ENCODE results near the gene TRAF3IP3. TPM values are rescaled to one million over a fixed set of nuclear protein-coding genes. Genes with fewer than 3 reads are reported as not detected.

The TRAF3IP3 gene
- total RNA-seq, 4 donors from 2014 or later, result 1.6 to 3.1 (median 2.0) TPM; not detected in 1

DNA sequence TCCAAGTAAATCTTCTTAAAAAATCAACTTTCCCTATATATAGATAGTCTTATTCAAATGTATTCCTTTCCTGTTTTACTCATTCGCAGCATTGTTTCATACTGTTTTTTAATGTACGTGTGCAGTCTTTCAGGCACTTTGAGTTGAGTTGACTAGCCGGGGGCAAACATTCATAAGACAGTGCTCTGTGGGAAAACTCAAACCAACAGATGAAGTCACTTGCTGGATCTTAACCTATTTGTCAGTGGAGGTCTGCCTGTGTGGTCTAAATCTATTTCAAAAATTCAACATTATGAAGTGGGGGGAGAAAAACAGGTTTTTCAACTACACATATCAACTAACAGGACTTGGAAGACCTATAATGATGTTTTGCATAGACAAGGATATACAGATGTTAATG, 45.0 kb upstream of the TRAF3IP3 start:
- Histone ChIP-seq H3K4me1 (peaks cover 13% of the 10 kb centered on the region), H3K4me3 (no peak overlapping the region), H3K9me3 (no peaks in the 10 kb centered on the region), H3K36me3 (no peaks in the 10 kb centered on the region), H3K27me3 (no peaks in the 10 kb centered on the region), H3K27ac (no peak overlapping the region)
- DNase-seq (ENCODE audit: low spot score in 2 of 2), result no peak
- no peak for TF ChIP-seq POLR2AphosphoS5 (IDR thresholded peaks at IDR 0.05)
- TF ChIP-seq, protein P1, sequence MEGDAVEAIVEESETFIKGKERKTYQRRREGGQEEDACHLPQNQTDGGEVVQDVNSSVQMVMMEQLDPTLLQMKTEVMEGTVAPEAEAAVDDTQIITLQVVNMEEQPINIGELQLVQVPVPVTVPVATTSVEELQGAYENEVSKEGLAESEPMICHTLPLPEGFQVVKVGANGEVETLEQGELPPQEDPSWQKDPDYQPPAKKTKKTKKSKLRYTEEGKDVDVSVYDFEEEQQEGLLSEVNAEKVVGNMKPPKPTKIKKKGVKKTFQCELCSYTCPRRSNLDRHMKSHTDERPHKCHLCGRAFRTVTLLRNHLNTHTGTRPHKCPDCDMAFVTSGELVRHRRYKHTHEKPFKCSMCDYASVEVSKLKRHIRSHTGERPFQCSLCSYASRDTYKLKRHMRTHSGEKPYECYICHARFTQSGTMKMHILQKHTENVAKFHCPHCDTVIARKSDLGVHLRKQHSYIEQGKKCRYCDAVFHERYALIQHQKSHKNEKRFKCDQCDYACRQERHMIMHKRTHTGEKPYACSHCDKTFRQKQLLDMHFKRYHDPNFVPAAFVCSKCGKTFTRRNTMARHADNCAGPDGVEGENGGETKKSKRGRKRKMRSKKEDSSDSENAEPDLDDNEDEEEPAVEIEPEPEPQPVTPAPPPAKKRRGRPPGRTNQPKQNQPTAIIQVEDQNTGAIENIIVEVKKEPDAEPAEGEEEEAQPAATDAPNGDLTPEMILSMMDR (IDR thresholded peaks at IDR 0.05), result no peak
- TF ChIP-seq POLR2A (IDR thresholded peaks at IDR 0.05), result no peak
- TF ChIP-seq EP300 (IDR thresholded peaks at IDR 0.05), result no peak
- WGBS, result 60% methylated on average over 3 of the region's 3 CpGs

DNA sequence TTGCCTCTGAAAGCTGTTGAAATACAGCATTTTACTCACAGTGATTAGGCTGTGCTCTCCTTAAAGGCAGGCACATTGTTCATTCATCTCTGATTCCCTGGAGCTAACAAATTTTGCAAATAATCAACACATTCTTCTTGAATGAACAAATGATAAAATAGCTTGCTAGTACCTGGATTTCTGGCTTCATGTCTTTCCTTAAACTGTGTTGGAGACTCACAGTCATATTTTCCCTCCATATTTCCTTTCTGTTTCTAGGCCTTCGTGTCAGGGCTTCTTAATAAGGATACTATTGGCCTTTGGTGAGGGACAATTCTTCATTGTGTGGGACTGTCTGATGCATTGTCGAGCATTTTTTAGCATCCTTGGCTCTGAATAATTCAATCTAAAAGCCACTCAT, 41.5 kb upstream of the TRAF3IP3 start:
- H3K36me3 ChIP-seq, result no peaks in the 10 kb centered on the region
- no peak overlapping the region for H3K4me3 ChIP-seq
- peaks cover 13% of the 10 kb centered on the region for H3K4me1 ChIP-seq
- H3K9me3 ChIP-seq, result no peaks in the 10 kb centered on the region
- 60% methylated on average over 2 of the region's 2 CpGs for WGBS
- no peaks in the 10 kb centered on the region for H3K27me3 ChIP-seq
- no peak overlapping the region for H3K27ac ChIP-seq
- TF ChIP-seq EP300 (IDR thresholded peaks at IDR 0.05) (no peak), POLR2A (IDR thresholded peaks at IDR 0.05) (no peak), POLR2AphosphoS5 (IDR thresholded peaks at IDR 0.05) (no peak)
- TF ChIP-seq, protein P1 (IDR thresholded peaks at IDR 0.05), result no peak
- DNase-seq (ENCODE audit: low spot score in 2 of 2), result no peak

DNA sequence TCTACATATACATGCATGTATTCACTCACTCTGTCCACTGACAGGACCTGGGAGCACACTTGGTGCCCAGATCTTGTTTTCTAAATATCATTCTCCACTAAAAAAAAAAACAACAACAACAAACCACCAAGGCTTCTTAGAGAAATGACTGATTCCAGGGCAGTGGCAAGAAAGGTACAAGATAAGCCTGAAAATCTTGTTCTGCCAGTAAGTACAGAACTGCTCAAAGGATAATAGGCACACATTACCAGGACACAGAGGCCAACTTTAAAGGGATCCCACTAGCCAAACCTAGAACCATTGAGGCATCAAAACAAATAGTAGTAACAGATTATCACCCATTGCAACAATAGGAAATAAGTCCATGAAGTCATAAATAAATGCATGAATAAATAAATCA, 40.5 kb upstream of the TRAF3IP3 start:
- no peak overlapping the region for H3K27ac ChIP-seq

DNA sequence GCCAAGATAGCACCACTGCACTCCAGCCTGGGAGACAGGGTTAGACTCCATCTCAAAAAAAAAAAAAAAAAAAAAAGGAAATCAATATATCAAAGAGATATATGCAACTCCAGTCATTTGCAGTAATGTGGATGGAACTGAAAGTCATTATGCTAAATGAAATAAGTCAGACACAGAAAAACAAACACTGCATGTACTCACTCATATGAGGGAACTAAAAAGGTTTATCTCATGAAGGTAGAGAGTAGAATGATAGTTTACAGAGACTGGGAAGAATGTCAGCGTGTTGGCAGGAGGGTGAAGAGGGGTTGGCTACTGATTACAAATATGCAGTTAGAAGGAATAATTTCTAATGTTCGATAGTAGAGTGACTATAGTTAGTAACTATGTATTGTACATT, 38.0 kb upstream of the TRAF3IP3 start:
- no peak for TF ChIP-seq POLR2A (IDR thresholded peaks at IDR 0.05)
- no peak for TF ChIP-seq EP300 (IDR thresholded peaks at IDR 0.05)
- TF ChIP-seq POLR2AphosphoS5 (IDR thresholded peaks at IDR 0.05), result no peak
- TF ChIP-seq, protein P1 (IDR thresholded peaks at IDR 0.05), result no peak
- Histone ChIP-seq H3K36me3 (no peaks in the 10 kb centered on the region), H3K9me3 (no peaks in the 10 kb centered on the region), H3K4me1 (peaks cover 38% of the 10 kb centered on the region), H3K4me3 (no peak overlapping the region), H3K27ac (no peak overlapping the region), H3K27me3 (no peaks in the 10 kb centered on the region)
- WGBS, result 92% methylated on average over 2 of the region's 2 CpGs
- no peak for DNase-seq (ENCODE audit: low spot score in 2 of 2)

More for the DNA sequence above, 40.5 kb upstream of the TRAF3IP3 start:
- Histone ChIP-seq H3K4me3 (no peak overlapping the region), H3K4me1 (peaks cover 15% of the 10 kb centered on the region), H3K27me3 (no peaks in the 10 kb centered on the region), H3K36me3 (no peaks in the 10 kb centered on the region), H3K9me3 (no peaks in the 10 kb centered on the region)
- DNase-seq (ENCODE audit: low spot score in 2 of 2), result no peak
- TF ChIP-seq POLR2A (IDR thresholded peaks at IDR 0.05), result no peak
- TF ChIP-seq, protein P1 (IDR thresholded peaks at IDR 0.05), result no peak
- no peak for TF ChIP-seq EP300 (IDR thresholded peaks at IDR 0.05)
- no peak for TF ChIP-seq POLR2AphosphoS5 (IDR thresholded peaks at IDR 0.05)

DNA sequence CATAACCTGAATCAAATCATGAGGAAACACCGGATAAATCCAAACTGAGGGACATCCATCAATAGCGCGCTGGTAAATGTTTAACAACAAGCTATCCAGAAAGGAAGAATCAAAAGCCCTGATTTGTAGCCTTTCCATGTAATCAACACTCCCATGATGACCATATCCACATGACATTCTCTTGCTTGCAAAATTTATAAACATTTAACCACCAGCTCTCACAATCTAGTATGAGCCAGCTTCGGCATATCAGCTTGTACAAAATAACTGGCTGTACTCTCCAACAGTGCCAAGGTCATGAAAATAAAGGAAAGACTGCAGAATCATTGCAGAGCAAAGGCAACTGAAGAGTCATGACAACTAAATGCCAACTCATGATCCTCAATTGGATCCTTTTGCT, 35.5 kb upstream of the TRAF3IP3 start:
- TF ChIP-seq EP300 (IDR thresholded peaks at IDR 0.05), result no peak
- TF ChIP-seq POLR2A (IDR thresholded peaks at IDR 0.05), result no peak
- TF ChIP-seq, protein P1 (IDR thresholded peaks at IDR 0.05), result no peak
- no peak for TF ChIP-seq POLR2AphosphoS5 (IDR thresholded peaks at IDR 0.05)
- H3K4me1 ChIP-seq, result peaks cover 35% of the 10 kb centered on the region
- H3K36me3 ChIP-seq, result no peaks in the 10 kb centered on the region
- H3K27me3 ChIP-seq, result no peaks in the 10 kb centered on the region
- H3K27ac ChIP-seq, result no peak overlapping the region
- 88% methylated on average over 4 of the region's 4 CpGs for WGBS
- H3K4me3 ChIP-seq, result no peak overlapping the region
- no peak for DNase-seq (ENCODE audit: low spot score in 2 of 2)
- no peaks in the 10 kb centered on the region for H3K9me3 ChIP-seq
